Esophagus (tissue), 2 donors: Measurements from ENCODE around the gene RWDD2A. TPM values are rescaled to one million over a fixed set of nuclear protein-coding genes. Genes with fewer than 3 reads are reported as not detected.

ENCODE experiments used
- H3K27ac ChIP-seq, 2 donors: one replicate each; pipeline ENCODE4 v1.5.1; 2013; ENCODE audit warnings: low read depth in 2 of 2, mild to moderate bottlenecking in 2 of 2, inconsistent platforms in 1 of 2, low read length in 1 of 2, moderate library complexity in 1 of 2
- H3K27me3 ChIP-seq, 2 donors: one replicate each; pipeline ENCODE4 v1.6.1; 2013; ENCODE audit warnings: low read length in 2 of 2, control low read depth in 1 of 2, mild to moderate bottlenecking in 1 of 2; ENCODE audit not compliant: insufficient read depth in 2 of 2, control insufficient read depth in 1 of 2
- H3K36me3 ChIP-seq, 2 donors: one replicate each; pipeline ENCODE4 v1.6.1; 2013; ENCODE audit warnings: low read length in 1 of 2; ENCODE audit not compliant: control insufficient read depth in 2 of 2, insufficient read depth in 2 of 2
- H3K4me1 ChIP-seq, 2 donors: one replicate each; pipeline ENCODE4 v1.6.1; 2013; ENCODE audit warnings: low read length in 1 of 2; ENCODE audit not compliant: control insufficient read depth in 2 of 2, insufficient read depth in 2 of 2
- H3K4me3 ChIP-seq, 2 donors: one replicate each; pipeline ENCODE4 v1.5.1; 2013; ENCODE audit warnings: low read length in 2 of 2, mild to moderate bottlenecking in 2 of 2, low read depth in 1 of 2, moderate library complexity in 1 of 2
- H3K9me3 ChIP-seq, 2 donors: one replicate each; pipeline ENCODE4 v1.6.1; 2013; ENCODE audit warnings: mild to moderate bottlenecking in 2 of 2, low read depth in 1 of 2, low read length in 1 of 2, moderate library complexity in 1 of 2; ENCODE audit not compliant: control insufficient read depth in 2 of 2, insufficient read depth in 1 of 2
- WGBS, 2 donors: extraction: QIAGEN DNeasy Blood & Tissue Kit; methylation state at CpG; one replicate each; pipeline ENCODE4 v1.1.7; 2013; 5-methylcytosine and 5-hydroxymethylcytosine counted together
- polyA plus RNA-seq, 2 donors: library from polyadenylated mRNA; stranded (reverse); fragments of 200-250 nt; gene quantifications; one replicate each; pipeline ENCODE4 v1.2.3, GENCODE V29; 2013
- donor health status: healthy with polysubstance abuse.
- donor health status: Bipolar disorder and iron deficiency.

Gene RWDD2A
- polyA plus RNA-seq, 2 donors: 0.76 to 0.84 TPM

DNA sequence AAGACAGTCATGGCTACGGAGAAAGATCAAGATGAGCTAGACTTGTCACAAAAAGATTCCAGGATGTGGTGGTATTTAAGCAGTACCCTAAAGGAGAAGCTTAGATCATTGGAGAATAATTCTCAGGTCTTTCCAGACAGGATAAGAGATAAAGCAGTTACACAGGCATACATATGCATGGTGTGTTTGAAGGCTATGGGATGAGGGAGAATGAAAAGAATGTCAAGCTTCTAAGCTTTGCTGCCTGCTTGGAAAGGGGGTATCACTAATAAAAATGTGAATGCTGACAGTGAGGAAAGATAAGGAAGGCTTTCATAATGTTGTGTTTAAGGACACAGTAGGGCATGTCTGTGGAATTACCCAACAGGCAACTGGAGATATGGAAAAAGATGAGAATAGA, 28.1 kb downstream of the RWDD2A start:
- Histone ChIP-seq H3K4me3 (no peak overlapping the region), H3K9me3 (no peaks in the 10 kb centered on the region), H3K27ac (no peak overlapping the region), H3K27me3 (no peaks in the 10 kb centered on the region), H3K36me3 (peaks cover 0 to 2% of the 10 kb centered on the region in 2 donors), H3K4me1 (no peaks in the 10 kb centered on the region)
- 88 to 89% methylated on average over 1 of the region's 1 CpG for WGBS, 2 donors

DNA sequence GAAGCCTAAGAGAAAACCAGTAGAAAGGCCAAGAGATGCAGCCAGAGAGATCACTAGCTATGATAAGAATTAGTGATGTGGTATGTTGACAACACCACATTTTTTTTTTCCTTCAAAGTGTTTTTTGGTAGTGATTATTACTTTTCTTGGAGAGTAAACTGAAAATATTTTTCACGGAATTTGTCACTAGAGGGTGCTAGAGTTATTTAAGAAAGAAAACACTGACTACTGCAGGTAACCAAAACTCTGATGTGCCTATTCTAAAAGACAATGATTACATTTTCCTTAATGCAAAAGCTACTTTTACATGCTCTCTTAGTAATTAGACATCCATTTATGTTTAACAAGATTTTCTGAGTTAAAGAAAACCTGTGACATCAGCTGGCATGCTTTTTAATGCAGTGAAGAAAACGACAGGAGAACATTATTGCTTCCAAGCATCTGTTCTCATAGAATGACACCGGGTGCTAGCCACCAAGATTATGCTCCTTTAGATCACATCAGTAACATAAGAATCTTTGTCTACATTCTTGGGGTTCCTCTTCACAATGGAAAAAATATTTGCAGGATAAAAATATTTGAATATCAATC, 28.8 kb downstream of the RWDD2A start:
- H3K4me3 ChIP-seq: no peak overlapping the region
- WGBS, 2 donors: 39 to 59% methylated on average over 3 of the region's 3 CpGs
- H3K4me1 ChIP-seq: no peaks in the 10 kb centered on the region
- no peak overlapping the region for H3K27ac ChIP-seq
- peaks cover 0 to 2% of the 10 kb centered on the region in 2 donors for H3K36me3 ChIP-seq
- H3K9me3 ChIP-seq: no peaks in the 10 kb centered on the region
- H3K27me3 ChIP-seq: no peaks in the 10 kb centered on the region

DNA sequence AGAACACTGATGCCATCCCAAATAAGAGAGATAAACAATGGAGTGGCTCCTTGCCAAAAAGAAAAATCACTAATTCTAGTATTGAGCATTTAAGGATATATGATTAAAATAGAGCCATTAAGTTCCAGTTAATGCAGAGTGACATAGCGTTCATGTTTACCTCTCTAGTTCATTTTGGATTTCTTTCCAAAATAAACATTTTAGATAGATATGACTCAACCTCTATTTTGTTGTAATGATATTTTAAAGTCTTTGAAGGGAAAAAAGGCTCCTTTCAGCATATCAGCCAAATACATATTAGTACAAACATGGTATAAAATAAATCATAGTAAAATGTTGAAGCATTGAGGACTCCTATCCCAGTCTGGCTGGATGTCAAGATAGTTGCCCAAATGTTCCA, 33.4 kb downstream of the RWDD2A start:
- peaks cover 0 to 4% of the 10 kb centered on the region in 2 donors for H3K36me3 ChIP-seq
- no peaks in the 10 kb centered on the region for H3K27me3 ChIP-seq
- H3K4me3 ChIP-seq: no peak overlapping the region
- WGBS, 2 donors: 40 to 42% methylated on average over 1 of the region's 1 CpG
- no peak overlapping the region for H3K27ac ChIP-seq
- no peaks in the 10 kb centered on the region for H3K4me1 ChIP-seq
- no peaks in the 10 kb centered on the region for H3K9me3 ChIP-seq

DNA sequence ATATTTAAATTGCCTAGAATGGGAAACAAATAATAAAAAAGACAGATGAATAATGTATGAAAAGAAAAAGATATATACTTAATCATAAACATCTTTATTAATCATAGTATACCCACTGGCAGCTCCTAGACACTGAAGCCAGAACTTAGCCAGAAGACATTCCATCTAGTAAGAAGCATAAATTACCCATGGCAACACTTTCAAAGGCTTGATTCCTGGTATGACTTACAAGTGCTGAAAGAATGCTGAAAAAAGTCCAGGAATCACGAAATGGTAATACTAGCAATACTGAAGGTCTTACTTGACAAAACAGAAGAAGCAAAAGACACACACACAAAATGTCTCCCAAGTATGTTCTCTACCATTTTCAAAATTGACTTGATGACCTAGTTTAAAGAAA, 38.0 kb downstream of the RWDD2A start:
- H3K36me3 ChIP-seq: peaks cover 0 to 4% of the 10 kb centered on the region in 2 donors
- no peak overlapping the region for H3K4me3 ChIP-seq
- no peak overlapping the region for H3K27ac ChIP-seq
- WGBS, 2 donors: 34 to 53% methylated on average over 1 of the region's 1 CpG
- H3K27me3 ChIP-seq: no peaks in the 10 kb centered on the region
- no peaks in the 10 kb centered on the region for H3K4me1 ChIP-seq
- H3K9me3 ChIP-seq: no peaks in the 10 kb centered on the region

DNA sequence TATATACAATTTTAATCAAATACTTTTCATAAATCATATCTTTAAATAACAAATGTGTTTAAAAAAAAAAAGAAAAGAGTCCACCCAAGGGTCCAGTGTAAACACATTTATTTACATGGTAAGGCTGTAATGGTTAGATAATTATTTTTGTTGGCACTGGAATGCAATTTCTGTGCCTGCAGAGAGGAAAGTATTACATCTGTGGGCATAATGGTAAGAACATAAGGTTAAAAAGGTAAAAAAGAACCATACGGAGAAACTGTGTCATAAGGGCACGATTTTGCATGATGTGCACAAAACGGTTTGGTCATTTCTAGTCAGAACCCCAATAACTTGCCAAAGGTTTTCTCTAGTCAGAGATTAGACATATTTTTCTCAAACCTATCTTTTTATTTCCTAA, 54.3 kb downstream of the RWDD2A start:
- no peaks in the 10 kb centered on the region for H3K9me3 ChIP-seq
- H3K27ac ChIP-seq: no peak overlapping the region
- peaks cover 0 to 2% of the 10 kb centered on the region in 2 donors for H3K36me3 ChIP-seq
- 76 to 78% methylated on average over 3 of the region's 3 CpGs for WGBS, 2 donors
- H3K27me3 ChIP-seq: no peaks in the 10 kb centered on the region
- H3K4me3 ChIP-seq: no peak overlapping the region
- H3K4me1 ChIP-seq: no peaks in the 10 kb centered on the region

Other genes starting within 250 kb of the RWDD2A start
- 1 to 10 TPM; 2.3 to 5.9 TPM for gene UBE3D, start 127.5 kb upstream of the RWDD2A start, polyA plus RNA-seq
- 1 to 10 TPM; 5.8 to 6.0 TPM for gene DOP1A, start 125.7 kb upstream of the RWDD2A start, polyA plus RNA-seq
- 10 to 100 TPM in 1 of 2 donors, 1 to 10 TPM in 1; 5.0 to 10.2 TPM for gene PGM3, start 92 bp upstream of the RWDD2A start, polyA plus RNA-seq
- 10 to 100 TPM; 17.4 to 19.2 TPM for gene ME1, start 237.7 kb downstream of the RWDD2A start, polyA plus RNA-seq